Measurements from ENCODE around the gene H3-3A.

GRCh38 chr1:226029093-226029496 is 33.4 kb upstream of the H3-3A start:
- TF ChIP-seq EZH2phosphoT487 (IDR thresholded peaks at IDR 0.05; ENCODE audit: low read depth): no peak
- TF ChIP-seq, protein P1, sequence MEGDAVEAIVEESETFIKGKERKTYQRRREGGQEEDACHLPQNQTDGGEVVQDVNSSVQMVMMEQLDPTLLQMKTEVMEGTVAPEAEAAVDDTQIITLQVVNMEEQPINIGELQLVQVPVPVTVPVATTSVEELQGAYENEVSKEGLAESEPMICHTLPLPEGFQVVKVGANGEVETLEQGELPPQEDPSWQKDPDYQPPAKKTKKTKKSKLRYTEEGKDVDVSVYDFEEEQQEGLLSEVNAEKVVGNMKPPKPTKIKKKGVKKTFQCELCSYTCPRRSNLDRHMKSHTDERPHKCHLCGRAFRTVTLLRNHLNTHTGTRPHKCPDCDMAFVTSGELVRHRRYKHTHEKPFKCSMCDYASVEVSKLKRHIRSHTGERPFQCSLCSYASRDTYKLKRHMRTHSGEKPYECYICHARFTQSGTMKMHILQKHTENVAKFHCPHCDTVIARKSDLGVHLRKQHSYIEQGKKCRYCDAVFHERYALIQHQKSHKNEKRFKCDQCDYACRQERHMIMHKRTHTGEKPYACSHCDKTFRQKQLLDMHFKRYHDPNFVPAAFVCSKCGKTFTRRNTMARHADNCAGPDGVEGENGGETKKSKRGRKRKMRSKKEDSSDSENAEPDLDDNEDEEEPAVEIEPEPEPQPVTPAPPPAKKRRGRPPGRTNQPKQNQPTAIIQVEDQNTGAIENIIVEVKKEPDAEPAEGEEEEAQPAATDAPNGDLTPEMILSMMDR (IDR thresholded peaks at IDR 0.05; ENCODE audit: low read depth, low read length): no peak

Measured in OCI-LY3 (cell line).